HepG2 (cell line): Measurements from ENCODE around the gene ZNF683. TPM values are rescaled to one million over a fixed set of nuclear protein-coding genes. Genes with fewer than 3 reads are reported as not detected.

Experiments
- AKAP8 ChIP-seq: sonication (generic); formaldehyde crosslinking; IDR thresholded peaks from 2 replicates; pipeline ENCODE4 v1.5.1; 2020; ENCODE audit warnings: mild to moderate bottlenecking, missing genetic modification reagents
- BCL3 ChIP-seq: sonication (generic); formaldehyde crosslinking; IDR thresholded peaks from 2 replicates; pipeline ENCODE4 v1.5.1; 2020; ENCODE audit warnings: mild to moderate bottlenecking, missing genetic modification reagents, moderate library complexity
- HNF4G ChIP-seq, 2 experiments: sonication (generic) in 1 of 2; formaldehyde crosslinking in 1 of 2; IDR thresholded peaks; 2 replicates each; pipeline versions ENCODE4 v1.4.0 to v1.6.1; 2011 to 2020; ENCODE audit warnings: borderline replicate concordance in 2 of 2, low read depth in 2 of 2, mild to moderate bottlenecking in 2 of 2, low read length in 1 of 2, missing genetic modification reagents in 1 of 2, moderate library complexity in 1 of 2
- POLR2AphosphoS2 ChIP-seq: IDR thresholded peaks from 2 replicates; pipeline ENCODE4 v1.6.1; 2011; ENCODE audit warnings: low read depth, low read length, improper control_type of control experiment
- SIN3A ChIP-seq: IDR thresholded peaks from 2 replicates; pipeline ENCODE4 v1.6.1; 2011; ENCODE audit warnings: low read depth, mild to moderate bottlenecking, control low read depth, low read length, borderline replicate concordance
- TOPORS ChIP-seq: sonication (generic); formaldehyde crosslinking; IDR thresholded peaks from 2 replicates; pipeline ENCODE4 v1.8.0; 2023; ENCODE audit warnings: mild to moderate bottlenecking, missing genetic modification reagents
- ZBTB2 ChIP-seq: sonication (generic); formaldehyde crosslinking; IDR thresholded peaks from 2 replicates; pipeline ENCODE4 v1.8.0; 2022; ENCODE audit warnings: low read depth, missing genetic modification reagents
- ZNF468 ChIP-seq: sonication (generic); formaldehyde crosslinking; IDR thresholded peaks from 2 replicates; pipeline ENCODE4 v1.8.0; 2022; ENCODE audit warnings: mild to moderate bottlenecking, moderate library complexity, missing genetic modification reagents
- ZNF567 ChIP-seq: sonication (generic); formaldehyde crosslinking; IDR thresholded peaks from 2 replicates; pipeline ENCODE4 v1.8.1; 2023; ENCODE audit warnings: mild to moderate bottlenecking, missing genetic modification reagents, borderline replicate concordance
- ZNF672 ChIP-seq: sonication (generic); formaldehyde crosslinking; IDR thresholded peaks from 2 replicates; pipeline ENCODE4 v1.8.1; 2022; ENCODE audit warnings: missing genetic modification reagents
- ZSCAN12 ChIP-seq: sonication (generic); formaldehyde crosslinking; IDR thresholded peaks from 2 replicates; pipeline ENCODE4 v1.9.0; 2021; ENCODE audit warnings: mild to moderate bottlenecking, missing genetic modification reagents
- ZSCAN22 ChIP-seq: sonication (generic); formaldehyde crosslinking; IDR thresholded peaks from 2 replicates; pipeline ENCODE4 v1.4.0; 2020; ENCODE audit warnings: mild to moderate bottlenecking, missing genetic modification reagents
- polyA plus RNA-seq, 8 experiments: library from polyadenylated mRNA; depleted of rRNA in 3 of 8; stranded (reverse) in 7 of 8; unstranded in 1 of 8; fragments of >200 nt; fragmentation: Illumina TruSeq in 4 of 8; extraction: Trizol in 4 of 8; gene quantifications; 2 replicates each; pipeline versions ENCODE4 v1.2.1 to v1.2.3, GENCODE V29; 2011 to 2016; ENCODE audit warnings: low read depth in 4 of 8, missing spikeins in 1 of 8, mixed read lengths in 1 of 8; ENCODE audit not compliant: insufficient read depth in 1 of 8
- total RNA-seq, 5 experiments: library from RNA; depleted of rRNA; stranded (reverse); fragments of >200 nt; fragmentation: Illumina TruSeq; extraction: Trizol; gene quantifications; 2 replicates each; pipeline ENCODE4 v1.2.3, GENCODE V29; 2016; ENCODE audit warnings: low read depth in 1 of 5
- TF ChIP-seq, protein P1 (sequence below): sonication (generic); formaldehyde crosslinking; IDR thresholded peaks from 2 replicates; pipeline ENCODE4 v1.5.0; 2020; ENCODE audit warnings: missing genetic modification reagents, mild to moderate bottlenecking, borderline replicate concordance
- TF ChIP-seq, protein P2 (sequence below), 2 experiments: sonication (generic) in 1 of 2; formaldehyde crosslinking in 1 of 2; IDR thresholded peaks; 2 replicates each; pipeline versions ENCODE4 v1.4.0 to v1.6.1; 2016 to 2020; ENCODE audit warnings: borderline replicate concordance in 1 of 2, low read depth in 1 of 2, mild to moderate bottlenecking in 1 of 2, missing genetic modification reagents in 1 of 2

The ZNF683 gene
- total and polyA plus RNA-seq, 2 of the 13 experiments (the other 11 are each of a cell fraction or from before 2014, with no cell fraction given): not detected

GRCh38 chr1:26350701-26351589 lies 21.6 kb downstream of the ZNF683 start (continued):
- no peak for TF ChIP-seq ZBTB2 (CRISPR knock-in tag)
- TF ChIP-seq, protein P1, sequence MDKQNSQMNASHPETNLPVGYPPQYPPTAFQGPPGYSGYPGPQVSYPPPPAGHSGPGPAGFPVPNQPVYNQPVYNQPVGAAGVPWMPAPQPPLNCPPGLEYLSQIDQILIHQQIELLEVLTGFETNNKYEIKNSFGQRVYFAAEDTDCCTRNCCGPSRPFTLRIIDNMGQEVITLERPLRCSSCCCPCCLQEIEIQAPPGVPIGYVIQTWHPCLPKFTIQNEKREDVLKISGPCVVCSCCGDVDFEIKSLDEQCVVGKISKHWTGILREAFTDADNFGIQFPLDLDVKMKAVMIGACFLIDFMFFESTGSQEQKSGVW (CRISPR knock-in tag): no peak
- TF ChIP-seq POLR2AphosphoS2: no peak; the same call in 1 of the 2 replicates
- TF ChIP-seq ZNF468 (CRISPR knock-in tag): no peak
- TF ChIP-seq BCL3: peak; percentile 62
- TF ChIP-seq SIN3A: no peak; the same call in 1 of the 2 replicates
- TF ChIP-seq ZSCAN22 (CRISPR knock-in tag): 0 out of 2 replicates have a peak, but pooled peaks have one; percentile 16
- TF ChIP-seq, protein P2, sequence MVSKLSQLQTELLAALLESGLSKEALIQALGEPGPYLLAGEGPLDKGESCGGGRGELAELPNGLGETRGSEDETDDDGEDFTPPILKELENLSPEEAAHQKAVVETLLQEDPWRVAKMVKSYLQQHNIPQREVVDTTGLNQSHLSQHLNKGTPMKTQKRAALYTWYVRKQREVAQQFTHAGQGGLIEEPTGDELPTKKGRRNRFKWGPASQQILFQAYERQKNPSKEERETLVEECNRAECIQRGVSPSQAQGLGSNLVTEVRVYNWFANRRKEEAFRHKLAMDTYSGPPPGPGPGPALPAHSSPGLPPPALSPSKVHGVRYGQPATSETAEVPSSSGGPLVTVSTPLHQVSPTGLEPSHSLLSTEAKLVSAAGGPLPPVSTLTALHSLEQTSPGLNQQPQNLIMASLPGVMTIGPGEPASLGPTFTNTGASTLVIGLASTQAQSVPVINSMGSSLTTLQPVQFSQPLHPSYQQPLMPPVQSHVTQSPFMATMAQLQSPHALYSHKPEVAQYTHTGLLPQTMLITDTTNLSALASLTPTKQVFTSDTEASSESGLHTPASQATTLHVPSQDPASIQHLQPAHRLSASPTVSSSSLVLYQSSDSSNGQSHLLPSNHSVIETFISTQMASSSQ (IDR thresholded peaks at IDR 0.05; ENCODE audit: low read depth): peak; percentile 56; the same call in 1 of the 2 replicates
- TF ChIP-seq, protein P2 (CRISPR knock-in tag; IDR thresholded peaks at IDR 0.05; ENCODE audit: borderline replicate concordance): peak; percentile 86; the same call in 1 of the 2 replicates
- TF ChIP-seq HNF4G (IDR thresholded peaks at IDR 0.05; ENCODE audit: borderline replicate concordance, low read depth, low read length): peak; percentile 99
- TF ChIP-seq HNF4G (CRISPR knock-in tag; IDR thresholded peaks at IDR 0.05; ENCODE audit: borderline replicate concordance, low read depth): peak; percentile 99
- TF ChIP-seq ZNF567 (CRISPR knock-in tag): no peak
- TF ChIP-seq ZNF672 (CRISPR knock-in tag): no peak
- no peak for TF ChIP-seq ZSCAN12 (CRISPR knock-in tag)
- TF ChIP-seq TOPORS (CRISPR knock-in tag): no peak
- 0 out of 2 replicates have a peak, but pooled peaks have one; percentile 39 for TF ChIP-seq AKAP8 (CRISPR knock-in tag)
